ENCODE results near the gene DUSP2.

The DUSP2 gene

GRCh38 chr2:96098900-96099590 lies 46.2 kb downstream of the DUSP2 start:
- DNase-seq, result no peak

DNA sequence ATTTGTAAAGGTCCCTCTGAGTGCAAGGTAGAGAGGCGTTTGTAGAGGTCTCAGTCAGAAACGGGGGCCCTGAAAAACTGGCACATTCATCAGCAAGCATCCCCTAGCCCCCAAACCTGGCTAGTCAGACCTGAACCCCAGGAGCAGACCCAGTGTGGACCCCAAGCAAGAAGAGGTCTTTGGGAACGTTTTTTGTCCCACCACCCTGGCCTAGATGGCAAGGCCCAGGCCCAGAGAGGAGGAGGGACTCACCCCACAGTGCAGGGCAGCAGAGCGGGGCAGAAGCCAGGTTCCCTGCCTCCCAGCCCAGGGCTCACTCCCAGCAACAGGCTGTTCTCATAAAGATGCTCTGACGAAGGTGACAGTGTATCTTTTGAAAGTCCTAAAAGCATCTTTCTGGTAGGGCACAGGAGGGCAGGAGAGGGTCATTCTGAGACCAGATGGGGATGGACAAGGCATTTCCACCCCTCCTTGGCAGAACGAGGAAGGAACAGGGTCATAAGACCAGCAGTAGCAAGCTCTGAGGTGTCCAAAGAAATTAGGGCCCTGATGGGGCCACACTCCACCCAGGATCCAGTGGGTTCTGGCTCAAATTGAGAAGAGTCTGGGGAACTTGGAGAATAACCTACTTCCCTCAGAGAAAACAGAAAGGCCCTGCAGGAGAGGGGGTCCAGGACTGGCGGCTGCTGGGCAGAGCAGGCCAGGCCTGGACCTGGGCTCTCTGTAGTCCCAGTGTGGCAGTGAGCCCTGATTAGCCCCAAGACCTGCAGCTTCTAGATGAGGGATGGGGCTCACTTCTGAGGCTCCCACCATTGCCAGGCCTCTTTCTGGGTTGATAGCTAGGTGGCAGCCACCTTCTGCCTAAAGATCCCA lies 47.1 kb downstream of the DUSP2 start:
- DNase-seq, result no peak

DNA sequence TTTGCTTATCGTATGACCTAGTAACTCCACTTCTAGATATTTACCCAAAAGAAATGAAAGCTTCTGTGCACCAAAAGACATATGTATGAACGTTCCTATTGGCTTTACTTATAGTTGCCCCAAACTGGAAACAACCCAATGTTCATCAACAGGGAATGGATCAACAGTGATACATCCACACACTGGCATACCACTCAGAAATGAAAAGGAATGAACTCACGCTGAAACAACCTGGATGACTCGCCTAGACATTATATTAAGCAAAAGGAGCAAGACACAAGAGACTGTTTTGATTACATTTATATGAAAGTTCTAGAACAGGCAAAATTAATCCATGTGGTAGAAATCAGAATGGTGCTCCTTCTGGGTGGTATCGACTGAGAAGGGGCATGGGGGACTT lies 47.8 kb downstream of the DUSP2 start:
- DNase-seq, result no peak

DNA sequence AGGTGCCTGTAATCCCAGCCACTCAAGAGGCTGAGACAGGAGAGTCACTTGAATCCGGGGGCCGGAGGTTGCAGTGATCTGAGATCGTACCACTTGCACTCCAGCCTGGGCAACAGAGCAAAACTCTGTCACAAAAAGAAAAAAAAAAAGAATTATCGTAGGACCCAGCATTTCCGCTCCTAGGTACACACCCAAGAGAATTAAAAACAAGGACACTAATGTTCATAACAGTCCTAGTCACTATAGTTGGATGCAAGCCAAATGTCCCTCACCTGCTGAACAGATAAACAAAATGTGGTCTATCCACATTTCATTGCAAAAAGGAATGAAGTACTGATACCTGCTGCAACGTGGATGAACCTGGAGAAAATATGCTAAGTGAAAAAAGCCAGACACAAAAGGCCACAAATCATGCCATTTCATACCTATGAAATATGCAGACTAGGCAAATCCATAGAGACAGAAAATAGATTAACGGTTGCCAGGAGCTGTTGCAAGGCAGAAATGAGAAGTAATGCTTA lies 50.1 kb downstream of the DUSP2 start:
- DNase-seq, result no peak

DNA sequence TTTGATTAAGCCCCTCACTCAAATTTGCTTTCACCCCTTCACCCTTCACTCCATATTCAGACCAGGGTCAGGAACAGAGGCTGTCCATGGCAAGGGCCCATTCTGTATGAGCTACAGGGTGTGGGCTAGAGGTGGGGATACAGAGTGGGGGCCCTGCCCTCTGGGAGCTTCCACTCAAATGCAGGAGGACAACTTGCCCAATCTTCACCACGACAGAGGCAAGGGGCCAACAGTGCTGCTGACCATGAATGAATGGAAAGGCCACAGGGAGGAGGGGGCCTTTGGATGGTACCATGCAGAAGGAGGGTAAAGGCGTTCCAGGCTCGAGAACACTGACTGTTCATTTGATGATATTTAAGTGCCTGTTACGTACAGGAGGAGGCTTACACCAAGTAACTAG lies 51.7 kb downstream of the DUSP2 start:
- DNase-seq, result no peak
